Stimulated activated CD4-positive, alpha-beta T cell treated with anti-CD3 and anti-CD28 coated beads, Interleukin-12 subunit alpha, Interleukin-12 subunit beta, amount 100 ng/mL, for 4 hours (primary cell): Measurements from ENCODE around the gene TULP4.
"Not testable (repeated sequence)": the region's sequence is repeated elsewhere in the genome, so short reads cannot be mapped to it uniquely, and the experiment has no call there.

Experiments
- DNase-seq: peaks from one replicate; pipeline ENCODE4 v3.0.0-alpha.2; 2020

Gene TULP4

GRCh38 chr6:158332237-158332636 lies 20.0 kb downstream of the TULP4 start:
- no peak for DNase-seq

GRCh38 chr6:158333094-158333493 lies 20.8 kb downstream of the TULP4 start:
- DNase-seq, result no peak

GRCh38 chr6:158334534-158334933 lies 22.3 kb downstream of the TULP4 start:
- DNase-seq, result no peak

- no peak for DNase-seq
Observed at GRCh38 chr6:158337332-158337731, 25.1 kb downstream of the TULP4 start.

- no peak for DNase-seq
Observed at GRCh38 chr6:158338311-158339112, 26.2 kb downstream of the TULP4 start.

GRCh38 chr6:158339197-158339596 lies 26.9 kb downstream of the TULP4 start:
- DNase-seq, result not testable (repeated sequence)

- no peak for DNase-seq
Observed at GRCh38 chr6:158340252-158340651, 28.0 kb downstream of the TULP4 start.

- no peak for DNase-seq
Observed at GRCh38 chr6:158344534-158344933, 32.3 kb downstream of the TULP4 start.

- not testable (repeated sequence) for DNase-seq
Observed at GRCh38 chr6:158345444-158345843, 33.2 kb downstream of the TULP4 start.

GRCh38 chr6:158347335-158347734 lies 35.1 kb downstream of the TULP4 start:
- DNase-seq, result no peak

GRCh38 chr6:158348737-158349504 lies 36.7 kb downstream of the TULP4 start:
- not testable (repeated sequence) for DNase-seq

GRCh38 chr6:158349505-158350275 lies 37.4 kb downstream of the TULP4 start:
- not testable (repeated sequence) for DNase-seq

GRCh38 chr6:158350731-158351130 lies 38.5 kb downstream of the TULP4 start:
- DNase-seq, result not testable (repeated sequence)

- DNase-seq, result no peak
Observed at GRCh38 chr6:158353883-158354877, 41.9 kb downstream of the TULP4 start.

- no peak for DNase-seq
Observed at GRCh38 chr6:158356586-158357546, 44.6 kb downstream of the TULP4 start.

- no peak for DNase-seq
Observed at GRCh38 chr6:158357570-158358216, 45.4 kb downstream of the TULP4 start.

- DNase-seq, result no peak
Observed at GRCh38 chr6:158358450-158359077, 46.3 kb downstream of the TULP4 start.

- no peak for DNase-seq
Observed at GRCh38 chr6:158361068-158361467, 48.8 kb downstream of the TULP4 start.

- no peak for DNase-seq
Observed at GRCh38 chr6:158361961-158362669, 49.9 kb downstream of the TULP4 start.
